ENCODE results near the gene UQCRC1. TPM values are rescaled to one million over a fixed set of nuclear protein-coding genes. Genes with fewer than 3 reads are reported as not detected.

Gene UQCRC1
- total RNA-seq, 1 experiment from 2014 or later = 227 TPM

DNA sequence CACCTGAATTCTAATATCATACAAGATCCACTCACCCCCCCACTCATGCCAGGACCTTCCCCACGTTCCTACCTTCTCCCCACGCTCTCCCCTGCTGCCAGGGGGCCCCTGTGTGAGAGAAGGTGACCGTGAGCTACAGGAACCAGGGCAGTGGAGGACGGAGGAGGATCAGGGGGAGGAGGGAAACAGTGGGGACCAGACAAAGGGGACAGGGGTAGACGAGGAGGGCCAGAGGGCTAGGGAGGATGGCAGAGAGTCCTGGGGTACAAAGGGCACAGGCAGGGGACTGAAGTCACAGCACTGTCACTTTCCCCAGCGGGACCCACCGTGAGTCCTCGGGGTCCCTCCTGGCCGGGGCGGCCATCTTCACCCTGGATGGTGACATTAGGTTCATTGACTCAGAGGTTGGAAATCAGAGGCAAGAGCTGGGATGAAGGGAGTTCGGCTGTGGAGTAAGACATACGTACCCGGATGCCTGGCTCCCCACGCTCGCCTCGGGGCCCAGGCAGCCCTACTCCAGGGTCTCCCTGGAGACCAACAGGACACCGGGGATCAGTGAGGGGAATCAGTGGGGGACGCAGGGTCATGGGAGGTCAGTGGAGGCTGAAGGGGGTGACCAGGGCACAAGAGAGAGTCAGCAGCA, 39.5 kb downstream of the UQCRC1 start:
- no TSS peak for BruUV-seq (replicated peaks)
- no peak for ATAC-seq
- POLR2A ChIA-PET = no interaction called here
- no peak overlapping the region for H3K4me3 ChIP-seq (ENCODE audit: low read depth in 2 of 2, low read length in 2 of 2)
- no peaks in the 10 kb centered on the region for H3K9me3 ChIP-seq (ENCODE audit: control insufficient read depth, insufficient read depth, low read depth, low read length)
- DNase-seq (ENCODE audit: low read depth, low spot score) = no peak
- H3K4me1 ChIP-seq (ENCODE audit: control insufficient read depth, insufficient read depth, low read length) = peaks cover 3% of the 10 kb centered on the region; the same call in 1 of the 2 replicates
- CTCF ChIA-PET = no interaction called here
- in situ Hi-C loops (cut with HindIII; ENCODE audit: low pct_unique_long_range_greater_than_20kb, low sequenced_read_pairs) = no loop called here
- TF ChIP-seq SIN3A (IDR thresholded peaks at IDR 0.05; ENCODE audit: borderline replicate concordance, insufficient read depth, low read depth, low read length) (no peak), POLR2AphosphoS5 (IDR thresholded peaks at IDR 0.05; ENCODE audit: low read depth, low read length) (no peak), TCF7L2 (IDR thresholded peaks at IDR 0.05; ENCODE audit: low read depth, low read length) (no peak), REST (IDR thresholded peaks at IDR 0.05; ENCODE audit: insufficient read depth in 1 of 2, low read depth in 2 of 2, low read length in 1 of 2) (no peak)
- intact Hi-C loops (cut with micrococcal nuclease; ENCODE audit: unreplicated experiment) = no loop called here
- H3K36me3 ChIP-seq (ENCODE audit: control insufficient read depth, insufficient read depth, low read length) = no peaks in the 10 kb centered on the region
- no peak overlapping the region for H3K27ac ChIP-seq (ENCODE audit: low read length)
- no peaks in the 10 kb centered on the region for H3K27me3 ChIP-seq (ENCODE audit: control insufficient read depth, insufficient read depth, low read length)

GRCh38 chr3:48569400-48569799, 40.0 kb downstream of the UQCRC1 start:
- in situ Hi-C loops (cut with HindIII; ENCODE audit: low pct_unique_long_range_greater_than_20kb, low sequenced_read_pairs) (no loop called here), intact Hi-C loops (cut with micrococcal nuclease; ENCODE audit: unreplicated experiment) (no loop called here)
- CTCF ChIA-PET = no interaction called here
- POLR2A ChIA-PET = no interaction called here
- DNase-seq (ENCODE audit: low read depth, low spot score) (no peak), ATAC-seq (no peak)
- H3K4me1 ChIP-seq (ENCODE audit: control insufficient read depth, insufficient read depth, low read length) = peaks cover 3% of the 10 kb centered on the region; the same call in 1 of the 2 replicates
- TF ChIP-seq REST (IDR thresholded peaks at IDR 0.05; ENCODE audit: insufficient read depth in 1 of 2, low read depth in 2 of 2, low read length in 1 of 2) (no peak), TCF7L2 (IDR thresholded peaks at IDR 0.05; ENCODE audit: low read depth, low read length) (no peak), SIN3A (IDR thresholded peaks at IDR 0.05; ENCODE audit: borderline replicate concordance, insufficient read depth, low read depth, low read length) (no peak), POLR2AphosphoS5 (IDR thresholded peaks at IDR 0.05; ENCODE audit: low read depth, low read length) (no peak)
- TF ChIP-seq, protein P1, sequence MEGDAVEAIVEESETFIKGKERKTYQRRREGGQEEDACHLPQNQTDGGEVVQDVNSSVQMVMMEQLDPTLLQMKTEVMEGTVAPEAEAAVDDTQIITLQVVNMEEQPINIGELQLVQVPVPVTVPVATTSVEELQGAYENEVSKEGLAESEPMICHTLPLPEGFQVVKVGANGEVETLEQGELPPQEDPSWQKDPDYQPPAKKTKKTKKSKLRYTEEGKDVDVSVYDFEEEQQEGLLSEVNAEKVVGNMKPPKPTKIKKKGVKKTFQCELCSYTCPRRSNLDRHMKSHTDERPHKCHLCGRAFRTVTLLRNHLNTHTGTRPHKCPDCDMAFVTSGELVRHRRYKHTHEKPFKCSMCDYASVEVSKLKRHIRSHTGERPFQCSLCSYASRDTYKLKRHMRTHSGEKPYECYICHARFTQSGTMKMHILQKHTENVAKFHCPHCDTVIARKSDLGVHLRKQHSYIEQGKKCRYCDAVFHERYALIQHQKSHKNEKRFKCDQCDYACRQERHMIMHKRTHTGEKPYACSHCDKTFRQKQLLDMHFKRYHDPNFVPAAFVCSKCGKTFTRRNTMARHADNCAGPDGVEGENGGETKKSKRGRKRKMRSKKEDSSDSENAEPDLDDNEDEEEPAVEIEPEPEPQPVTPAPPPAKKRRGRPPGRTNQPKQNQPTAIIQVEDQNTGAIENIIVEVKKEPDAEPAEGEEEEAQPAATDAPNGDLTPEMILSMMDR (IDR thresholded peaks at IDR 0.05) = no peak
- no peak overlapping the region for H3K27ac ChIP-seq (ENCODE audit: low read length)
- H3K36me3 ChIP-seq (ENCODE audit: control insufficient read depth, insufficient read depth, low read length) = no peaks in the 10 kb centered on the region
- no peak overlapping the region for H3K4me3 ChIP-seq (ENCODE audit: low read depth in 2 of 2, low read length in 2 of 2)
- no TSS peak for BruUV-seq (replicated peaks)
- no peaks in the 10 kb centered on the region for H3K27me3 ChIP-seq (ENCODE audit: control insufficient read depth, insufficient read depth, low read length)
- H3K9me3 ChIP-seq (ENCODE audit: control insufficient read depth, insufficient read depth, low read depth, low read length) = no peaks in the 10 kb centered on the region
